Kidney (tissue), 14 donors: ENCODE results near the gene NPAP1. TPM values are rescaled to one million over a fixed set of nuclear protein-coding genes. Genes with fewer than 3 reads are reported as not detected.

Source experiments
- DNase-seq, 5 donors: peaks; one replicate each; pipeline ENCODE4 v3.0.0-alpha.2; 2013 to 2020
- FAIRE-seq: peaks from 2 replicates; lab custom pipeline; 2012; peaks lifted over from hg19 to GRCh38; lab: Jason Lieb, UNC
- H3K27ac ChIP-seq, 2 donors: one replicate each; pipeline ENCODE4 v1.7.0; 2013; ENCODE audit warnings: low read depth in 2 of 2, low read length in 2 of 2, inconsistent platforms in 1 of 2
- H3K27me3 ChIP-seq: one replicate; pipeline ENCODE4 v1.7.1; 2013; ENCODE audit warnings: low read length, inconsistent platforms; ENCODE audit not compliant: control insufficient read depth, insufficient read depth
- H3K36me3 ChIP-seq, 3 donors: one replicate each; pipeline versions ENCODE4 v1.7.0 to v1.7.1; 2013; ENCODE audit warnings: low read length in 3 of 3, control low read depth in 1 of 3, inconsistent platforms in 1 of 3; ENCODE audit not compliant: insufficient read depth in 3 of 3, control insufficient read depth in 2 of 3
- H3K4me1 ChIP-seq, 3 donors: one replicate each; pipeline versions ENCODE4 v1.7.0 to v1.7.1; 2013; ENCODE audit warnings: low read length in 3 of 3, inconsistent platforms in 1 of 3, low read depth in 1 of 3; ENCODE audit not compliant: control insufficient read depth in 2 of 3, insufficient read depth in 2 of 3
- H3K4me3 ChIP-seq, 3 donors: one replicate each; pipeline versions ENCODE4 v1.7.0 to v1.8.1; 2013; ENCODE audit warnings: low read length in 3 of 3, control low read depth in 1 of 3, inconsistent platforms in 1 of 3
- H3K9ac ChIP-seq, 3 donors: one replicate each; pipeline versions ENCODE4 v1.7.0 to v1.7.1; 2013; ENCODE audit warnings: low read length in 3 of 3, control low read depth in 1 of 3, inconsistent platforms in 1 of 3
- H3K9me3 ChIP-seq, 3 donors: one replicate each; pipeline versions ENCODE4 v1.7.0 to v1.7.1; 2013; ENCODE audit warnings: low read length in 3 of 3, control low read depth in 1 of 3, inconsistent platforms in 1 of 3; ENCODE audit not compliant: control insufficient read depth in 2 of 3, insufficient read depth in 1 of 3
- intact Hi-C: fragments of 100-400 bp; cut with DNase I; formaldehyde crosslinking; loops from one replicate; pipeline ENCODE4 v1.11.1; 2022
- polyA plus RNA-seq: library from polyadenylated mRNA; stranded (reverse); fragments of 350-450 nt; fragmentation: Illumina TruSeq; extraction: RNeasy Lipid Tissue Mini Kit (QIAGEN cat#74804); gene quantifications from one replicate; pipeline ENCODE4 v1.2.3, GENCODE V29; 2014; ENCODE audit warnings: low read depth, low replicate concordance; ENCODE audit not compliant: insufficient read depth
- total RNA-seq: library from RNA; stranded (reverse); fragmentation: NEBNext Ultra II Directional; extraction: Animal tissue kit (Norgen Biotek cat#: 25700); gene quantifications from one replicate; pipeline ENCODE4 v1.2.1, GENCODE V29; 2021
- TF ChIP-seq, protein P1 (sequence below): IDR thresholded peaks from 3 replicates; pipeline ENCODE4 v1.5.1; 2012; ENCODE audit warnings: mild to moderate bottlenecking, moderate library complexity, borderline replicate concordance; ENCODE audit not compliant: insufficient read depth; ENCODE audit errors: extremely low read depth
- donor health status: control.
- donor health status: control.
- donor health status: control.
- donor health status: control.
- donor health status: control.
- donor health status: DM: yes; HTN: yes; CAD: no.
- donor health status: Normal renal cell carcinoma (clear cell type).

NPAP1 gene
- total and polyA plus RNA-seq, 2 donors from 2014 or later = 0.04 to 0.19 TPM

DNA sequence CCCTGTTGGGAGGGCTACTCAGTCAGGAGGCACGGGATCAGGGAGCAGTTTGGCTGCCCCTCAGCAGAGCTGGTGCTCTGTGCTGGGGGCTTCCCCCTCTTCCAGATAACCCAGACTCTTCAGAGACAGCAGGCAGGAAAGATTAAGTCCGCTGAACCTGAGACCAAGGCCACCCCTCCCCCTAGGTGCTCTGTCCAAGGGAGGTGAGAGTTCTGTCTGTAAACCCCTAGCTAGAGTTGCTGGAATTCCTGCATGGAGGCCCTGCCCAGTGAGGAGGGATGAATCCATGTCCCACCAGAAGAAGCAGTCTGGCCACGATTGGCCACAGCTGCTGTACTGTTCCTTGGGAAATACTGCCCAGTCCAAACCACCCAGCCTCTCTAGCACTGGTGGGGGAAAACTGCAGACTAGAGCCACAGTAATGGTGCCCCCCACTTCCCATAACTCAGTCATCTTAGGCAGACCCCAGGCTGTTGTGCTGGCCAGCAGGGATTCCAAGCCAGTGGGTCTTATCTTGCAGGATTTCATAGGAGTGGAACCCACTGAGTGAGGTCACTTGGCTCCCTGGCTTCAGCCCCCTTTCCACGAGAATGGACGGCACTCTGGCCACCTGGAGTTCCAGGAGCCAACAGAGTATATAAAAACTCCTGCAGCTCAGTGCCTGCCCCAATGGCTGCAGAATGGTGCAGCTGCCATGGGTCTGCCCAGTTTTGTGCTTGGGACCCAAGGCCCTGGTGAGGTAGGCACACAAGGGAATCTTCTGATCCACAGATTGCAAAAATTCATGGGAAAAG lies 42.9 kb downstream of the NPAP1 start:
- no peaks in the 10 kb centered on the region for H3K4me1 ChIP-seq
- H3K27ac ChIP-seq = no peak overlapping the region
- TF ChIP-seq, protein P1, sequence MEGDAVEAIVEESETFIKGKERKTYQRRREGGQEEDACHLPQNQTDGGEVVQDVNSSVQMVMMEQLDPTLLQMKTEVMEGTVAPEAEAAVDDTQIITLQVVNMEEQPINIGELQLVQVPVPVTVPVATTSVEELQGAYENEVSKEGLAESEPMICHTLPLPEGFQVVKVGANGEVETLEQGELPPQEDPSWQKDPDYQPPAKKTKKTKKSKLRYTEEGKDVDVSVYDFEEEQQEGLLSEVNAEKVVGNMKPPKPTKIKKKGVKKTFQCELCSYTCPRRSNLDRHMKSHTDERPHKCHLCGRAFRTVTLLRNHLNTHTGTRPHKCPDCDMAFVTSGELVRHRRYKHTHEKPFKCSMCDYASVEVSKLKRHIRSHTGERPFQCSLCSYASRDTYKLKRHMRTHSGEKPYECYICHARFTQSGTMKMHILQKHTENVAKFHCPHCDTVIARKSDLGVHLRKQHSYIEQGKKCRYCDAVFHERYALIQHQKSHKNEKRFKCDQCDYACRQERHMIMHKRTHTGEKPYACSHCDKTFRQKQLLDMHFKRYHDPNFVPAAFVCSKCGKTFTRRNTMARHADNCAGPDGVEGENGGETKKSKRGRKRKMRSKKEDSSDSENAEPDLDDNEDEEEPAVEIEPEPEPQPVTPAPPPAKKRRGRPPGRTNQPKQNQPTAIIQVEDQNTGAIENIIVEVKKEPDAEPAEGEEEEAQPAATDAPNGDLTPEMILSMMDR = no peak
- H3K9me3 ChIP-seq = peaks cover 0 to 4% (median 0%) of the 10 kb centered on the region in 3 donors
- DNase-seq = no peak
- no peaks in the 10 kb centered on the region for H3K27me3 ChIP-seq
- intact Hi-C loops = no loop called here
- FAIRE-seq = no peak
- no peaks in the 10 kb centered on the region for H3K36me3 ChIP-seq
- no peak overlapping the region for H3K9ac ChIP-seq
- H3K4me3 ChIP-seq = no peak overlapping the region

- H3K27me3 ChIP-seq = no peaks in the 10 kb centered on the region
- no peaks in the 10 kb centered on the region for H3K4me1 ChIP-seq
- no peak overlapping the region for H3K4me3 ChIP-seq
- no peak for FAIRE-seq
- intact Hi-C loops = no loop called here
- H3K9me3 ChIP-seq = peaks cover 0 to 3% (median 0%) of the 10 kb centered on the region in 3 donors
- H3K36me3 ChIP-seq = no peaks in the 10 kb centered on the region
- H3K9ac ChIP-seq = no peak overlapping the region
- TF ChIP-seq, protein P1 = no peak
- H3K27ac ChIP-seq = no peak overlapping the region
- DNase-seq = no peak
Observed at GRCh38 chr15:24729760-24730159, 54.2 kb downstream of the NPAP1 start.
